GM11168 (cell line): Measurements from ENCODE around the gene CMTM4.
"Not testable (repeated sequence)": the region's sequence is repeated elsewhere in the genome, so short reads cannot be mapped to it uniquely, and the experiment has no call there.

Experiments used
- in situ Hi-C: fragments of 300-500 bp; cut with MboI; formaldehyde crosslinking; loops from one replicate; pipeline ENCODE4 v1.12.0; 2022; ENCODE audit warnings: low sequenced_read_pairs; ENCODE audit not compliant: unreplicated experiment

Gene CMTM4

GRCh38 chr16:66677836-66678235, 18.7 kb downstream of the CMTM4 start:
- in situ Hi-C loops: no loop called here

- in situ Hi-C loops: no loop called here
Observed at GRCh38 chr16:66677179-66677578, 19.4 kb downstream of the CMTM4 start.

DNA sequence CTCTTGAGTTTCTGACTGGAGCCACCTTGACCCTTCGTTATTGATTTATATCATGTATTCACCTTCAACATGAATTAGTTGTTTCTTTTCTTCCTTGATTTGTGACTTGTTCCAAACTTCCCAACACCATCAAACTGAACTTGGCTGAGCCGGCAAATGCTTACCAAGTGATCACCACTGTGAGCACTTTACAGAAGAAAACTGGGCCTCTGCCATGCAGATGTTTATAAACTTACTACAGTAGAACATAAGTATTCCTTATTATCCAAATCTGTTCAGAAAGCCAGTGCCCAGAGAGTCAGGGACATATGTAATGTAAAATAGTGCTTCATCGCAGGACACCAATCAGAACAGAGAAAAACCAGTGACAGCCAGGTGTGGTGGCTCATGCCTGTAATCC, 19.9 kb downstream of the CMTM4 start:
- in situ Hi-C loops: no loop called here

- in situ Hi-C loops: no loop called here
Observed at GRCh38 chr16:66673691-66674090, 22.9 kb downstream of the CMTM4 start.

GRCh38 chr16:66670691-66671388, 25.7 kb downstream of the CMTM4 start:
- in situ Hi-C loops: no loop called here

GRCh38 chr16:66668777-66669444, 27.6 kb downstream of the CMTM4 start:
- in situ Hi-C loops: no loop called here

DNA sequence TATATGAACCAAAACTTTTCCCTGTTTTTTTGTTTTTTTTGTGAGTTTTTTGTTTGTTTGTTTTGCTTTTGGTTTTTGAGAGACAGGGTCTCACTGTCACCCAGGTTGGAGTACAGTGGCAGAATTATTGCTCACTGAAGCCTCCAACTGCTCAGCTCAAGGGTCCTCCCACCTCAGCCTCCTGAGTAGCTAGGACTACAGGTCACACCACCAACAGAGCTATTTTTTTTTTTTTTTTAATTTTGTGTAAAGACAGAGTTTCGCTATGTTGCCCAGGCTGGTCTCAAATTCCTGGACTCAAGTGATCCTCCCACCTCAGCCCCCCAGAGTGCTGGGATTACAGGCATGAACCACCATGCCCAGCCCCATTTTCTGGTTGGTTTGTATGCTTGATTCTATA, 28.6 kb downstream of the CMTM4 start:
- in situ Hi-C loops: no loop called here

DNA sequence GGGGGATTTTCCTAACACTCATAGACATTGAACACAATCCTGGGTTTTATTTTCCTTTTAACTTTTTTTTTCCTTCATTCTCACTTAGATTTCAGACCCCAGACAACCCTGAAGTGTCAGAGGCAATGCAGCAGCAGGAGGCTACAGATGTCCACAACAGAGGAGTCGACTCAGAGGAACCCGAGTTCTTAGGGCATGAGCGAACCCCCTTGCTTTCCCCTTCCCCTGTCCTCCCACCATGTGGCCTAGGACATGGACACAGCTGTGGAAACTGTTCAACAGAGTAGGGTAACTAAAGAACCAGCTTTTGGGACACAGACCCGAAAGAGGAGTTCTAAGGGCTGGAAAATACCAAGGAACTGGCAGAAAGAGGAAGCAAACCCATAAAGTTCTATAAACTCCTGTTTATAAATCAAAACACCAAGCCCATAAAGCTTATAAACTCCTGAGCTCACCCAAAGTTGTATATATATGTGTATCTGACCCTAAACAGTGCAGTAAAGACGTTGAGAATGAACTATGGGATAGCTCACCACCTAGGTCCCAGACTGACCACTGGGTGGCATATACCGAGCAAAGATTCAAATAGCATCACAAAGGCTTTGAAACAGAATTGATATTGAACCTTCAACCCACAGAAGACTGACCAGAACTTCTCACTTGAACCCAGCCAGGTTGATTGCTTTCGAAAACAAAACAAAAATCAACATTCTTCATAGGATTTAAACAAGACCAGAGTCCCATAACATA, 33.9 kb downstream of the CMTM4 start:
- in situ Hi-C loops: no loop called here

- in situ Hi-C loops: not testable (repeated sequence)
Observed at GRCh38 chr16:66661671-66662346, 34.7 kb downstream of the CMTM4 start.

DNA sequence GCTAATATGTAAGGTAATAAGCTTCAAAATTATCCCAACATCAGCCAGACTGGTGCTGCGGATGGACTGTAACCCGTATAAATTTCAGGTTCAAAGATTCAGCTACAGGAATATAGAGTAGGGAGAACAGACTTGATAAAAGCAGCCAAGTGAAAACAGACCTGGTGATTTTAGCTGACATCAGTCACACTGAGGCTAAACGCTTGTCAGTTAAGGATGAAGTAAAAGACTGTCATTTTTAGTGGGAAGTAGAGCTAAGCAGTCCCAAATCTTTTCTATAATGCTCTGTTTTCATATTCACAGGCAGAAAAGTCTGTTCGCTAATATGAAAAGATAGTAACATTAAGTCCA, 35.4 kb downstream of the CMTM4 start:
- in situ Hi-C loops: no loop called here

- in situ Hi-C loops: no loop called here
Observed at GRCh38 chr16:66660422-66661209, 35.9 kb downstream of the CMTM4 start.

- in situ Hi-C loops: no loop called here
Observed at GRCh38 chr16:66658860-66659190, 37.7 kb downstream of the CMTM4 start.

DNA sequence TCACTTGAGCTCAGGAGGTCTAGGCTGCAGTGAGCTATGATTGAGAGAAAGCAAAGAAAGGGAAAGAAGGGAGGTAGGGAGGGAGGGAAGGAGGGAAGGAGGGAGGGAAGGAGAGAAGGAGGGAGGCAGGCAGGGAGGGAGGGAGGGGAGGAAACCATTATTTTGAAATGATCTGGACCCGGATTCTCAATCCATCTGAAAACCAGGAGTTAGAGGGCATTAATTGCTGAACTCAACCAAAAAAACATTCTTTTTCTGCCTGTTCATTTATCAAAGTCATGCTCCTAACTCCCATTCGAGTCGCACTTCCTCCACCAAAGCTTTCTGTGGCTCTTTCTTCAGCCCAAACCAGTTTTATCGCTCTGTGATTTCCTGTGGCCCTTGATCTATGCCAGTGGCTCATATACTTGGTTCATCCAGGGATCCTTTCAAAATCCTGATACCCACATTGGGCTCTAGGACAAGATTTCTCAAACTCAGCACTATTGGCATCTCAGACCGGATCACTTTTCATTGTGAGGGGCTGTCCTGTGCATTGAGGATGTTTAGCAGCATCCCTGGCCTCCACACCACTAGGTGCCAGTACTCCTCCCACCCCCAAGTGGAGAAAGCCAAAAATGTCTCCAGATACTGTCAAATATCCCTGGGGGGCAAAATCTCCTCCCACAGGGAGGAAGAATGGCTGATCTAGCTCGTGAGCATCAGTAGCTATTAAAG, 38.2 kb downstream of the CMTM4 start:
- in situ Hi-C loops: no loop called here

GRCh38 chr16:66656547-66656946, 40.0 kb downstream of the CMTM4 start:
- in situ Hi-C loops: no loop called here

DNA sequence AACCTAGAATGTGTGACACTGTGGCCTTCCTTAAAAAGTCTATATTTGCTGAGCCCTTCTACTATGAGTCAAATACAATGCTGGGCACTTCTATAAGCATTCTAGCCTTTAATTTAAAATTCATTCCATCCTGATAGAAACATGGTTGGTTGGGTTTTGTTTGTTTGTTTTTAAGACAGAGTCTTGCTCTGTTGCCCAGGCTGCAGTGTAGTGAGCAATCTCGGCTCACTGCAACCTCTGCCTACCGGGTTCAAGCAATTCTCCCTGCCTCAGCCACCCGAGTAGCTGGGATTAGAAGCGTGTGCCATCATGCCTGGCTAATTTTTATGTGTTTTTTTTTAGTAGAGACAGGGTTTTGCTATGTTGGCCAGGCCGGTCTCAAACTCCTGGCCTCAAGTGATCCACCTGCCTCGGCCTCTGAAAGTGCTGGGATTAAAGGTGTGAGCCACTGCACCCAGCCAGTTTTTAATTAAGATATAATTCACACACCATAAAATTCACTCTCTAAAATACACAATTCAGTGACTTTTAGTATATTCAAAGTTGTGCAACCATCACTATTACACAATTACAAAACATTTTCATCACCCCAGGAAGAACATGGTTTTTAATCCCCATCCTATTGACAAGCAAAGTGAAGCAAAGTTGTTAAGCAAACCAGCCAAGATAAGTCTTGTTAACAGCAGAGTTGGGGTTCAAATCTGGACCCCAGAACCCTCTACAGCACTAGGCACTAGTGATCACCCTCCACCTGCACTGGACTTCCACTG, 42.8 kb downstream of the CMTM4 start:
- in situ Hi-C loops: no loop called here

GRCh38 chr16:66652661-66653360, 43.7 kb downstream of the CMTM4 start:
- in situ Hi-C loops: no loop called here

GRCh38 chr16:66651965-66652364, 44.6 kb downstream of the CMTM4 start:
- in situ Hi-C loops: no loop called here

DNA sequence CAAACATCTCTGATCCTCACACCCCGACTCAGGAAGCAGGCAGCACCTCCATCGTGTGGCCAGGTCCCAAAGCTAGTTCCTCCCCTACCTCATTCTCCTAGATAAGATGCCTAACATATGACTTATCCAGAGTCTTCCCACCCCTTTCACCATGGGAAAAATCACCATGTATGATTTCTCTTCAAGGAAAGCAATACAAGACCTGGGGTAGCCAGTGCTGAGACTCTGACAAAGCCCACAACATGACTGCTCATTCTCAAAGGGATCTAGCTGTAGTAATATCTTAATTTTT, 45.1 kb downstream of the CMTM4 start:
- in situ Hi-C loops: no loop called here
